NCI-H774 (cell line): ENCODE measurements around the gene NDUFB7.
"Not testable (repeated sequence)": the region's sequence is repeated elsewhere in the genome, so short reads cannot be mapped to it uniquely, and the experiment has no call there.

Experiments used
- DNase-seq: peaks from one replicate; lab custom pipeline; 2025; lab: John Stamatoyannopoulos, UW

Gene NDUFB7

GRCh38 chr19:14570864-14571527 is 870 bp downstream of the NDUFB7 start:
- DNase-seq, result no peak

- DNase-seq, result no peak
Measured at GRCh38 chr19:14567079-14567478, 4.8 kb downstream of the NDUFB7 start.

- DNase-seq, result no peak
Measured at GRCh38 chr19:14566712-14567077, 5.2 kb downstream of the NDUFB7 start.

GRCh38 chr19:14565765-14566711 is 5.8 kb downstream of the NDUFB7 start:
- DNase-seq, result no peak

GRCh38 chr19:14565298-14565679 is 6.6 kb downstream of the NDUFB7 start:
- DNase-seq, result no peak

- DNase-seq, result not testable (repeated sequence)
Measured at GRCh38 chr19:14564652-14565297, 7.1 kb downstream of the NDUFB7 start.

- DNase-seq, result no peak
Measured at GRCh38 chr19:14563989-14564651, 7.7 kb downstream of the NDUFB7 start.

GRCh38 chr19:14563590-14563926 is 8.3 kb downstream of the NDUFB7 start:
- DNase-seq, result no peak

GRCh38 chr19:14562660-14563589 is 8.9 kb downstream of the NDUFB7 start:
- no peak for DNase-seq

- no peak for DNase-seq
Measured at GRCh38 chr19:14561847-14562351, 10.0 kb downstream of the NDUFB7 start.

- no peak for DNase-seq
Measured at GRCh38 chr19:14561249-14561648, 10.6 kb downstream of the NDUFB7 start.

GRCh38 chr19:14560776-14561108 is 11.1 kb downstream of the NDUFB7 start:
- no peak for DNase-seq

- DNase-seq, result no peak
Measured at GRCh38 chr19:14559916-14560775, 11.7 kb downstream of the NDUFB7 start.

GRCh38 chr19:14558370-14559066 is 13.3 kb downstream of the NDUFB7 start:
- no peak for DNase-seq

- DNase-seq, result peak; percentile 25
Measured at GRCh38 chr19:14556662-14557188, 15.1 kb downstream of the NDUFB7 start.

GRCh38 chr19:14555918-14556661 is 15.8 kb downstream of the NDUFB7 start:
- no peak for DNase-seq

GRCh38 chr19:14554382-14554812 is 17.5 kb downstream of the NDUFB7 start:
- DNase-seq, result no peak

- DNase-seq, result no peak
Measured at GRCh38 chr19:14553939-14554243, 18.0 kb downstream of the NDUFB7 start.
